GM23338 (cell line): ENCODE results near the gene DUSP18. TPM values are rescaled to one million over a fixed set of nuclear protein-coding genes. Genes with fewer than 3 reads are reported as not detected.

ENCODE experiments used
- ATAC-seq: fragments of 200-7000 bp; cut with Tn5 transposase; 3 replicates; pipeline ENCODE4 v1.9.1; 2020
- DNase-seq: peaks from one replicate; pipeline ENCODE4 v3.0.0-alpha.2; 2015; ENCODE audit warnings: low spot score
- H2AFZ ChIP-seq: fragments of 200-600 bp; sonication (generic); 2 replicates; pipeline ENCODE4 v1.8.0; 2016; ENCODE audit warnings: antibody characterized with exemption, mild to moderate bottlenecking, moderate library complexity
- H3F3A ChIP-seq: fragments of 200-600 bp; sonication (generic); replicated peaks from 2 replicates; pipeline ENCODE4 v1.8.0; 2017; ENCODE audit warnings: antibody characterized with exemption, mixed run types, low read depth
- H3K27ac ChIP-seq: fragments of 200-600 bp; sonication (generic); 2 replicates; pipeline ENCODE4 v1.6.1; 2016; ENCODE audit warnings: low read depth
- H3K27me3 ChIP-seq: fragments of 200-600 bp; sonication (generic); 2 replicates; pipeline ENCODE4 v1.8.0; 2016; ENCODE audit warnings: mild to moderate bottlenecking, mixed run types, moderate library complexity; ENCODE audit not compliant: insufficient read depth
- H3K36me3 ChIP-seq: fragments of 200-600 bp; sonication (generic); 2 replicates; pipeline ENCODE4 v1.8.0; 2016; ENCODE audit warnings: mild to moderate bottlenecking; ENCODE audit not compliant: insufficient read depth
- H3K4me1 ChIP-seq: fragments of 200-600 bp; sonication (generic); 2 replicates; pipeline ENCODE4 v1.8.0; 2016; ENCODE audit warnings: mild to moderate bottlenecking, moderate library complexity; ENCODE audit not compliant: insufficient read depth
- H3K4me2 ChIP-seq: fragments of 200-600 bp; sonication (generic); 2 replicates; pipeline ENCODE4 v1.7.1; 2017; ENCODE audit warnings: mixed run types
- H3K4me3 ChIP-seq: fragments of 200-600 bp; sonication (generic); 2 replicates; pipeline ENCODE4 v1.6.1; 2016; ENCODE audit warnings: mixed run types
- H3K79me2 ChIP-seq: fragments of 200-600 bp; sonication (generic); replicated peaks from 2 replicates; pipeline ENCODE4 v1.8.0; 2017; ENCODE audit warnings: mild to moderate bottlenecking; ENCODE audit not compliant: insufficient read depth
- H3K9me2 ChIP-seq: fragments of 200-600 bp; sonication (generic); 2 replicates; pipeline ENCODE4 v1.8.0; 2017; ENCODE audit not compliant: insufficient read depth
- H4K20me1 ChIP-seq: fragments of 200-600 bp; sonication (generic); replicated peaks from 2 replicates; pipeline ENCODE4 v1.8.0; 2017; ENCODE audit warnings: mild to moderate bottlenecking; ENCODE audit not compliant: insufficient read depth
- H3K27ac Mint-ChIP-seq: 2 replicates; pipeline ENCODE4 v1.8.0; 2020; ENCODE audit warnings: inconsistent platforms, mild to moderate bottlenecking, moderate library complexity, mixed read lengths
- H3K27me3 Mint-ChIP-seq: 3 replicates; pipeline ENCODE4 v1.8.0; 2022; ENCODE audit warnings: low read depth, mild to moderate bottlenecking, moderate library complexity, mixed read lengths, inconsistent platforms; ENCODE audit not compliant: insufficient read depth, poor library complexity
- H3K36me3 Mint-ChIP-seq: 3 replicates; pipeline ENCODE4 v1.8.0; 2021; ENCODE audit warnings: low read depth, mild to moderate bottlenecking, inconsistent platforms, moderate library complexity, mixed read lengths
- H3K4me1 Mint-ChIP-seq: 3 replicates; pipeline ENCODE4 v1.8.0; 2020; ENCODE audit warnings: mild to moderate bottlenecking, inconsistent platforms, mixed read lengths
- H3K4me3 Mint-ChIP-seq: 3 replicates; pipeline ENCODE4 v1.8.0; 2021; ENCODE audit warnings: moderate library complexity, mild to moderate bottlenecking, inconsistent platforms, mixed read lengths
- H3K9me3 Mint-ChIP-seq: 3 replicates; pipeline ENCODE4 v1.8.0; 2020; ENCODE audit warnings: moderate library complexity, mild to moderate bottlenecking, inconsistent platforms, mixed read lengths
- CREB1 ChIP-seq: fragments of 250-450 bp; sonication (Bioruptor Pico); IDR thresholded peaks from 2 replicates; pipeline ENCODE4 v1.5.0; 2020; ENCODE audit warnings: low read depth, mild to moderate bottlenecking, moderate library complexity
- EZH2phosphoT487 ChIP-seq: fragments of 200-600 bp; sonication (generic); IDR thresholded peaks from one replicate; pipeline ENCODE4 v1.8.1; 2018; ENCODE audit warnings: antibody characterized with exemption; ENCODE audit not compliant: unreplicated experiment
- JUNB ChIP-seq: IDR thresholded peaks from one replicate; pipeline ENCODE4 v1.6.1; 2016; ENCODE audit warnings: antibody characterized with exemption; ENCODE audit not compliant: unreplicated experiment
- NANOG ChIP-seq: IDR thresholded peaks from 2 replicates; pipeline ENCODE4 v1.6.1; 2016; ENCODE audit warnings: antibody characterized with exemption, borderline replicate concordance
- POLR2AphosphoS5 ChIP-seq: IDR thresholded peaks from 2 replicates; pipeline ENCODE4 v1.6.1; 2016; ENCODE audit warnings: antibody characterized with exemption, low read depth
- STAT1 ChIP-seq: IDR thresholded peaks from one replicate; pipeline ENCODE4 v1.6.1; 2016; ENCODE audit warnings: antibody characterized with exemption; ENCODE audit not compliant: unreplicated experiment
- ZNF114 ChIP-seq: fragments of 250-450 bp; sonication (Bioruptor Pico); IDR thresholded peaks from 2 replicates; pipeline ENCODE4 v1.5.0; 2020; ENCODE audit warnings: mild to moderate bottlenecking, moderate library complexity
- ZNF331 ChIP-seq: fragments of 250-450 bp; sonication (Bioruptor Pico); IDR thresholded peaks from 2 replicates; pipeline ENCODE4 v1.5.0; 2020; ENCODE audit warnings: low read depth, mild to moderate bottlenecking, moderate library complexity
- polyA plus RNA-seq: library from polyadenylated mRNA; unstranded; fragments of >200 nt; fragmentation: Nextera tagmentation; extraction: Ambion mirVana; gene quantifications from 2 replicates; pipeline ENCODE4 v1.2.1, GENCODE V29; 2016
- total RNA-seq: library from RNA; depleted of rRNA; stranded (reverse); fragments of >200 nt; shearing (Covaris generic); gene quantifications from 2 replicates; pipeline ENCODE4 v1.2.3, GENCODE V29; 2014
- TF ChIP-seq, protein P1 (sequence below), 2 experiments: fragments of 200-600 bp in 1 of 2; sonication (generic) in 1 of 2; conservative IDR thresholded peaks; 2 replicates each; pipeline versions ENCODE4 v1.5.1 to v1.6.1; 2016 to 2017; ENCODE audit warnings: antibody characterized with exemption in 2 of 2, low read depth in 2 of 2, mild to moderate bottlenecking in 2 of 2, moderate library complexity in 1 of 2
- TF ChIP-seq, protein P2 (sequence below): IDR thresholded peaks from one replicate; pipeline ENCODE4 v1.6.1; 2018; ENCODE audit warnings: antibody characterized with exemption; ENCODE audit not compliant: unreplicated experiment

Gene DUSP18
- total and polyA plus RNA-seq, 2 experiments from 2014 or later = 2.2 to 2.7 TPM

DNA sequence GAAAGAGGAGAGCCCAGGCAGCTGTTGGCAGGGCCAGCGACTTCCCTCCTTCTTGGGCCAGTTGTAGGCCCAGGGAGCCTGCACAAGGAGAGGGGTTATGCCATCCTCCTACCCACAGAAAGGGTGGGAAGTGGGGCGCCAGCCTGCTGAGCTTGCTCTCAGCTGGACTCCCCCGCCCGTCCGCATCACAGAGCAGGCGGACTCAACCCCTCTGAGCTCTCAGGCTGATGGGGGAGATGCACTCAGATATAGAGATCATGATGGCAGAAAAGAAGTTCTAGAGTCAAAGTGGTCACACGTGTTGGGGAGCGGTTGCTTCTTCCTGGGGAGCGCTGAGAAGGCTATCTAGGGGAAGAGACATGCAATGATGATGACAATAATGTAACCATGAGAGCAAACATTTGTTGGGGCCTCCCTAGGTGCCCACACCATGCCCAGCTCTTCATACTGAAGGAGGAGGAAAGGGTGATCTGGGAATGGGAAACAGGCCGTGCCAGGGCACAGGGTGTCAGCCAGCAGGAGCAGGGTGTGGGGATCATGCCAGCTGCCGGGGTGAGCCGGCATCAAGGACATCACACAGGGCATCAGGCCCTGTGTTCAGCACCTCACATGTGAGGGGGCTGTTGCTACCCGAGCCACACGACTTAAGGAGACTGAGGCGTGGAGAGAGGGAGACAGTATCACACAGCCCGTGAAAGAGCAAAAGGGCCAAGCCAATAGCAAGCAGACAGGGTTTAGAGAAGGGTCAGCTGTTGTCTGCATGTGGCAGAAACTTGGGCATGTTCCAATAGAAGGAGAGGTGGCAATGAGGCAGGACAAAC is 24.4 kb downstream of the DUSP18 start (continued):
- TF ChIP-seq, protein P1, sequence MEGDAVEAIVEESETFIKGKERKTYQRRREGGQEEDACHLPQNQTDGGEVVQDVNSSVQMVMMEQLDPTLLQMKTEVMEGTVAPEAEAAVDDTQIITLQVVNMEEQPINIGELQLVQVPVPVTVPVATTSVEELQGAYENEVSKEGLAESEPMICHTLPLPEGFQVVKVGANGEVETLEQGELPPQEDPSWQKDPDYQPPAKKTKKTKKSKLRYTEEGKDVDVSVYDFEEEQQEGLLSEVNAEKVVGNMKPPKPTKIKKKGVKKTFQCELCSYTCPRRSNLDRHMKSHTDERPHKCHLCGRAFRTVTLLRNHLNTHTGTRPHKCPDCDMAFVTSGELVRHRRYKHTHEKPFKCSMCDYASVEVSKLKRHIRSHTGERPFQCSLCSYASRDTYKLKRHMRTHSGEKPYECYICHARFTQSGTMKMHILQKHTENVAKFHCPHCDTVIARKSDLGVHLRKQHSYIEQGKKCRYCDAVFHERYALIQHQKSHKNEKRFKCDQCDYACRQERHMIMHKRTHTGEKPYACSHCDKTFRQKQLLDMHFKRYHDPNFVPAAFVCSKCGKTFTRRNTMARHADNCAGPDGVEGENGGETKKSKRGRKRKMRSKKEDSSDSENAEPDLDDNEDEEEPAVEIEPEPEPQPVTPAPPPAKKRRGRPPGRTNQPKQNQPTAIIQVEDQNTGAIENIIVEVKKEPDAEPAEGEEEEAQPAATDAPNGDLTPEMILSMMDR (conservative IDR thresholded peaks at IDR 0.05; ENCODE audit: low read depth in 2 of 2) = no peak
- no peak for TF ChIP-seq ZNF331 (CRISPR knock-in tag)
- no peak for TF ChIP-seq JUNB
- TF ChIP-seq, protein P2, sequence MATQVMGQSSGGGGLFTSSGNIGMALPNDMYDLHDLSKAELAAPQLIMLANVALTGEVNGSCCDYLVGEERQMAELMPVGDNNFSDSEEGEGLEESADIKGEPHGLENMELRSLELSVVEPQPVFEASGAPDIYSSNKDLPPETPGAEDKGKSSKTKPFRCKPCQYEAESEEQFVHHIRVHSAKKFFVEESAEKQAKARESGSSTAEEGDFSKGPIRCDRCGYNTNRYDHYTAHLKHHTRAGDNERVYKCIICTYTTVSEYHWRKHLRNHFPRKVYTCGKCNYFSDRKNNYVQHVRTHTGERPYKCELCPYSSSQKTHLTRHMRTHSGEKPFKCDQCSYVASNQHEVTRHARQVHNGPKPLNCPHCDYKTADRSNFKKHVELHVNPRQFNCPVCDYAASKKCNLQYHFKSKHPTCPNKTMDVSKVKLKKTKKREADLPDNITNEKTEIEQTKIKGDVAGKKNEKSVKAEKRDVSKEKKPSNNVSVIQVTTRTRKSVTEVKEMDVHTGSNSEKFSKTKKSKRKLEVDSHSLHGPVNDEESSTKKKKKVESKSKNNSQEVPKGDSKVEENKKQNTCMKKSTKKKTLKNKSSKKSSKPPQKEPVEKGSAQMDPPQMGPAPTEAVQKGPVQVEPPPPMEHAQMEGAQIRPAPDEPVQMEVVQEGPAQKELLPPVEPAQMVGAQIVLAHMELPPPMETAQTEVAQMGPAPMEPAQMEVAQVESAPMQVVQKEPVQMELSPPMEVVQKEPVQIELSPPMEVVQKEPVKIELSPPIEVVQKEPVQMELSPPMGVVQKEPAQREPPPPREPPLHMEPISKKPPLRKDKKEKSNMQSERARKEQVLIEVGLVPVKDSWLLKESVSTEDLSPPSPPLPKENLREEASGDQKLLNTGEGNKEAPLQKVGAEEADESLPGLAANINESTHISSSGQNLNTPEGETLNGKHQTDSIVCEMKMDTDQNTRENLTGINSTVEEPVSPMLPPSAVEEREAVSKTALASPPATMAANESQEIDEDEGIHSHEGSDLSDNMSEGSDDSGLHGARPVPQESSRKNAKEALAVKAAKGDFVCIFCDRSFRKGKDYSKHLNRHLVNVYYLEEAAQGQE = no peak
- no peak for TF ChIP-seq POLR2AphosphoS5
- no peak for TF ChIP-seq ZNF114 (CRISPR knock-in tag)
- no peak for TF ChIP-seq NANOG
- no peak for TF ChIP-seq EZH2phosphoT487

- Histone ChIP-seq H3K27me3 (0 out of 2 replicates have a peak, but pooled peaks cover 3% of the 10 kb centered on the region), H3K4me2 (no peak overlapping the region), H3K9me2 (no peaks in the 10 kb centered on the region), H4K20me1 (no peaks in the 10 kb centered on the region), H3K79me2 (no peaks in the 10 kb centered on the region), H3K27ac (no peak overlapping the region), H2AFZ (no peak overlapping the region), H3K4me1 (0 out of 2 replicates have a peak, but pooled peaks cover 10% of the 10 kb centered on the region), H3K4me3 (no peak overlapping the region), H3F3A (no peaks in the 10 kb centered on the region), H3K36me3 (peaks cover 4% of the 10 kb centered on the region; the same call in 1 of the 2 replicates)
- Mint-ChIP-seq H3K36me3 (peaks cover 22% of the 10 kb centered on the region), H3K9me3 (peaks cover 6% of the 10 kb centered on the region; the same call in 2 of the 3 replicates), H3K27ac (no peak overlapping the region), H3K27me3 (peaks cover 15% of the 10 kb centered on the region), H3K4me3 (no peak overlapping the region), H3K4me1 (peaks cover 14% of the 10 kb centered on the region)
- ATAC-seq (no peak), DNase-seq (no peak)
- no peak for TF ChIP-seq CREB1 (CRISPR knock-in tag)
- TF ChIP-seq, protein P1 (conservative IDR thresholded peaks at IDR 0.05; ENCODE audit: low read depth in 2 of 2) = no peak
- TF ChIP-seq STAT1 = no peak
Measured at GRCh38 chr22:30640839-30641430, 26.7 kb downstream of the DUSP18 start.
